IPS-15b (cell line): ENCODE results near the gene COX7B2.

ENCODE experiments used
- H3K27me3 ChIP-seq: one replicate; pipeline ENCODE4 v1.6.1; 2013; ENCODE audit warnings: low read length; ENCODE audit not compliant: control insufficient read depth, insufficient read depth
- H3K36me3 ChIP-seq: one replicate; pipeline ENCODE4 v1.6.1; 2013; ENCODE audit warnings: low read length; ENCODE audit not compliant: control insufficient read depth, insufficient read depth
- H3K4me1 ChIP-seq: one replicate; pipeline ENCODE4 v1.6.1; 2013; ENCODE audit warnings: mild to moderate bottlenecking, low read length; ENCODE audit not compliant: control insufficient read depth, insufficient read depth
- H3K4me3 ChIP-seq: one replicate; pipeline ENCODE4 v1.5.1; 2013; ENCODE audit warnings: low read depth, low read length
- H3K9ac ChIP-seq: one replicate; pipeline ENCODE4 v1.6.1; 2013; ENCODE audit warnings: low read depth, mild to moderate bottlenecking, low read length
- H3K9me3 ChIP-seq: one replicate; pipeline ENCODE4 v1.6.1; 2013; ENCODE audit warnings: mild to moderate bottlenecking, low read length; ENCODE audit not compliant: control insufficient read depth, insufficient read depth

Gene COX7B2, protein sequence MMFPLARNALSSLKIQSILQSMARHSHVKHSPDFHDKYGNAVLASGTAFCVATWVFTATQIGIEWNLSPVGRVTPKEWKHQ

DNA sequence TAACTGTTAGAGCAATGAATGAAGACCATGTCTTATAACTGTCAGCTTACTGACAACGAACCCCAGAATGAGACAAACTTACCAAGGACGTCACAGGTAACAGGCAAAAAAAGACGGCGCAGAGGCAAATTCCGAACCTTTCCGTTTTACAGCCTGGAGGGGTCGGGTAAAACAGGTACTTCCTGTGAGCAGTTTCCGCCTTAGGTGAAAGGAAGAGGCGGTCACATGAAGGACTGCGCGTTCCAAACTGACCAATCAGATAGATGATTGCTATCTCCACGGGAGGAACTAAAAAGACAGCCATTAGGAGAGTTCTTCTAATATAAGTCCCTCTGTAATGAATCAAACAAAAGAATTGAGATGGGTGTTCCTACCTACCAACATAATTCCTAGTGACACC lies at the start of gene COX7B2:
COX7B2 (minus strand) TSS at position 168 of the 400 bp plus-strand sequence. CDS start 174,053 bp downstream, outside the sequence.
- no peaks in the 10 kb centered on the region for H3K4me1 ChIP-seq
- no peaks in the 10 kb centered on the region for H3K27me3 ChIP-seq
- H3K36me3 ChIP-seq = no peaks in the 10 kb centered on the region
- H3K4me3 ChIP-seq = no peak within 1 kb of the TSS
- H3K9me3 ChIP-seq = no peaks in the 10 kb centered on the region
- no peak within 1 kb of the TSS for H3K9ac ChIP-seq

DNA sequence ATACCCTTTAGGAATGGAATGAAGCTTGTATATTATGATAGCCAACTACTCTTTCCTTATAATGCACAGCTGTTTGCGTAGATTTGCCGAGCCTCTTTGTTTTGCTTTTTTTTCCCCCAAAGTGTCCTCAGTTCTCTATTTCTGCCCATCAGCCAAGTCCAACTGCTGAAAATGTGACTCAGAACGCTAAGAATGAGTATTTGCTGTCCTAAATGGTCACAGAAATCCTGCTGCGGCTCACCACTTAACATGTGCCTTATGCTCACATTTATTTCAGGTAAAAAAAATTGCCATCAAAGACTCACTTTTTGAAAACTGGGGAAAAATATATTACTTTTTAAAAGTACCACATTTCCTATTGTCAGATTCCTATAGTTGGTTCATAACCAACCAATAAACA lies 47.4 kb upstream of the COX7B2 start:
- H3K9me3 ChIP-seq = no peaks in the 10 kb centered on the region
- H3K4me3 ChIP-seq = no peak overlapping the region
- no peaks in the 10 kb centered on the region for H3K36me3 ChIP-seq
- no peak overlapping the region for H3K9ac ChIP-seq
- no peaks in the 10 kb centered on the region for H3K4me1 ChIP-seq
- H3K27me3 ChIP-seq = no peaks in the 10 kb centered on the region

DNA sequence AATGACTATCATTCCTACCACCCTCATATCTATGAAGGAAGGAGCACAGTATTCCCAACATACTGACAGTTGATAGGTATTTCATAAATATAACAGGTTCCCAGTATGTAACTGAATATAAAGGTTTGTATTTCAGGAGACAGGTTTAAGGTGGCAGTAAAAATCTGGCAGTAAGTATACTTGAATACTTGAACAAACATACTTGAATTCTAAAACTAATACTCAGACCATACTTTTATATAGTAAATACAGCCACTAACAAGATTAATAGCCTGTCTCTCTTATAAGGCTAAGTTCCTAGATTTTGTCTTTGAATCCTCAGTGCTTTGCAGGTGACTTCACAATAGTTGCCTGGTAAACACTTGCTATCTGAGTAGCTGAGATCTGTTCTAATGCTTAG lies 46.6 kb upstream of the COX7B2 start:
- H3K36me3 ChIP-seq = no peaks in the 10 kb centered on the region

DNA sequence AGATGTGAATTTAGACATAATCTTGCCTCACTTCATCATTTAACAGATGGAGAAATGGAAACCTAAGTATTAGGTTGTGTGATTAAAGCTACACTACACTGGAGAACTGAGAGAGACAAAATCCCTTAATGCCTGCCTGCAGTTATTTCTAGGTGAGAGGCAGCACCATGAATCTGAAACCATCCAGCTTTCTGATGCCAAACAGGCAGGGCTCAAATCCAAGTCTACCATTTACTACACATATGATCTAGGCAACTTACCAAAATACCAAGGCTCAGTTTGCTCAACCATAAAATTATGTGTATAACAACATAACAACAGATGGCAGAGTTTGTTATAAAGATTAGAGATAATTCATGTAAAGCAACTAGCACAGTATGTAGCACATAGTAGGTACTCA lies 45.6 kb upstream of the COX7B2 start:
- Histone ChIP-seq H3K36me3 (no peaks in the 10 kb centered on the region), H3K4me3 (no peak overlapping the region), H3K4me1 (no peaks in the 10 kb centered on the region), H3K9ac (no peak overlapping the region), H3K27me3 (no peaks in the 10 kb centered on the region), H3K9me3 (no peaks in the 10 kb centered on the region)

More for the DNA sequence above, 46.6 kb upstream of the COX7B2 start:
- Histone ChIP-seq H3K4me1 (no peaks in the 10 kb centered on the region), H3K9ac (no peak overlapping the region), H3K4me3 (no peak overlapping the region), H3K27me3 (no peaks in the 10 kb centered on the region), H3K9me3 (no peaks in the 10 kb centered on the region)

- H3K36me3 ChIP-seq = no peaks in the 10 kb centered on the region
- no peak overlapping the region for H3K9ac ChIP-seq
- no peaks in the 10 kb centered on the region for H3K9me3 ChIP-seq
- H3K4me3 ChIP-seq = no peak overlapping the region
- H3K27me3 ChIP-seq = no peaks in the 10 kb centered on the region
- no peaks in the 10 kb centered on the region for H3K4me1 ChIP-seq
Measured at GRCh38 chr4:46953564-46953963, 44.5 kb upstream of the COX7B2 start.

DNA sequence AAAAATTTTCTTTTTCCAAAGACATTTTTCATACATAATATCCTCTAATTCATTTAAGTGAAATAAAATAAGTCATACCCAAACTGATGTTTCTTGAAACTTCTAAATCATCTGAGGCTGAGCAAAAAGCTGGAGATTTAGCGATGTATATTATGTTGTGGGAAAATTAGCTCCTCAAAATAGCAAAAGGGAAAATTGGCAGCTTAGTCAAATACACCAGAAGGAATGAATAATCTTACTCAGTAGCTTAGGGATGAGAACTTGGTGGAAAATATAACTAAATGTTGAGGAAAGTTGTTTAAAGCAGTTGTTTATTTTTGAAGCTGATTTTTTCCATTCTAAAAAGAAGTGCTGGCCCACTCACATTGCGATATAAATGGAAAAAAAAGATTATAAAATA lies 43.4 kb upstream of the COX7B2 start:
- Histone ChIP-seq H3K9ac (no peak overlapping the region), H3K36me3 (no peaks in the 10 kb centered on the region), H3K27me3 (no peaks in the 10 kb centered on the region), H3K4me1 (no peaks in the 10 kb centered on the region), H3K9me3 (no peaks in the 10 kb centered on the region), H3K4me3 (no peak overlapping the region)

GRCh38 chr4:46950826-46951225 lies 41.8 kb upstream of the COX7B2 start:
- Histone ChIP-seq H3K9ac (no peak overlapping the region), H3K27me3 (no peaks in the 10 kb centered on the region), H3K4me3 (no peak overlapping the region), H3K4me1 (no peaks in the 10 kb centered on the region), H3K9me3 (no peaks in the 10 kb centered on the region), H3K36me3 (no peaks in the 10 kb centered on the region)

- Histone ChIP-seq H3K9me3 (no peaks in the 10 kb centered on the region), H3K9ac (no peak overlapping the region), H3K4me3 (no peak overlapping the region), H3K36me3 (no peaks in the 10 kb centered on the region), H3K4me1 (no peaks in the 10 kb centered on the region), H3K27me3 (no peaks in the 10 kb centered on the region)
Measured at GRCh38 chr4:46949822-46950221, 40.8 kb upstream of the COX7B2 start.

GRCh38 chr4:46947541-46947940 lies 38.5 kb upstream of the COX7B2 start:
- no peaks in the 10 kb centered on the region for H3K36me3 ChIP-seq
- H3K9ac ChIP-seq = no peak overlapping the region
- H3K9me3 ChIP-seq = no peaks in the 10 kb centered on the region
- H3K27me3 ChIP-seq = no peaks in the 10 kb centered on the region
- no peak overlapping the region for H3K4me3 ChIP-seq
- H3K4me1 ChIP-seq = no peaks in the 10 kb centered on the region

GRCh38 chr4:46946919-46947536 lies 38.0 kb upstream of the COX7B2 start:
- no peaks in the 10 kb centered on the region for H3K9me3 ChIP-seq
- no peaks in the 10 kb centered on the region for H3K27me3 ChIP-seq
- no peak overlapping the region for H3K9ac ChIP-seq

DNA sequence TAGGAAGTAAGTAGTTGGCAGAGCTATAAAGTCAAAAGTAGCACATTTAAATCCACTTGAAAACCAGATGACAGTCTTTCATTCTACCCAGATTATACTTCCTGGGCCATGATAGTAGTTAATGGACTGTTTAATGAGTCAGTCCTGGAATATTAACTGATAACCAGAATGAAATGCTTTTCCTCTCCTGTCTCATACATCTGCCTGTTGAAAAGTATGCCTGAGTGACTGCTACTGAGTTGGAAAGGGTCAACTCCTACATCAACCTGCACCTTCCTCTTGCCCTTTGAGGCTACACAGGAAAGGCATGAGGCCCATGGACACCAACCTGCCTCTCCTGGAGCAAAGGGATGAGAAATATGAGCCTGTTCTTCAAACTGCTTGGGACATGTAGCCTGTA lies 36.0 kb upstream of the COX7B2 start:
- H3K9me3 ChIP-seq = no peaks in the 10 kb centered on the region
- H3K4me3 ChIP-seq = no peak overlapping the region
- no peak overlapping the region for H3K9ac ChIP-seq
- no peaks in the 10 kb centered on the region for H3K4me1 ChIP-seq
- H3K27me3 ChIP-seq = no peaks in the 10 kb centered on the region
- H3K36me3 ChIP-seq = no peaks in the 10 kb centered on the region

More at GRCh38 chr4:46946919-46947536, 38.0 kb upstream of the COX7B2 start:
- Histone ChIP-seq H3K36me3 (no peaks in the 10 kb centered on the region), H3K4me3 (no peak overlapping the region), H3K4me1 (no peaks in the 10 kb centered on the region)

GRCh38 chr4:46944345-46944744 lies 35.3 kb upstream of the COX7B2 start:
- Histone ChIP-seq H3K9me3 (no peaks in the 10 kb centered on the region), H3K27me3 (no peaks in the 10 kb centered on the region), H3K4me3 (no peak overlapping the region), H3K36me3 (no peaks in the 10 kb centered on the region), H3K9ac (no peak overlapping the region), H3K4me1 (no peaks in the 10 kb centered on the region)
